Stimulated activated CD8-positive, alpha-beta memory T cell treated with anti-CD3 and anti-CD28 coated beads, Interleukin-15, amount 100 ng/mL, for 1 hour (primary cell): ENCODE results near the gene NEDD9.

Experiments used
- DNase-seq: peaks from one replicate; pipeline ENCODE4 v3.0.0-alpha.2; 2020; ENCODE audit warnings: low read depth

NEDD9 gene

DNA sequence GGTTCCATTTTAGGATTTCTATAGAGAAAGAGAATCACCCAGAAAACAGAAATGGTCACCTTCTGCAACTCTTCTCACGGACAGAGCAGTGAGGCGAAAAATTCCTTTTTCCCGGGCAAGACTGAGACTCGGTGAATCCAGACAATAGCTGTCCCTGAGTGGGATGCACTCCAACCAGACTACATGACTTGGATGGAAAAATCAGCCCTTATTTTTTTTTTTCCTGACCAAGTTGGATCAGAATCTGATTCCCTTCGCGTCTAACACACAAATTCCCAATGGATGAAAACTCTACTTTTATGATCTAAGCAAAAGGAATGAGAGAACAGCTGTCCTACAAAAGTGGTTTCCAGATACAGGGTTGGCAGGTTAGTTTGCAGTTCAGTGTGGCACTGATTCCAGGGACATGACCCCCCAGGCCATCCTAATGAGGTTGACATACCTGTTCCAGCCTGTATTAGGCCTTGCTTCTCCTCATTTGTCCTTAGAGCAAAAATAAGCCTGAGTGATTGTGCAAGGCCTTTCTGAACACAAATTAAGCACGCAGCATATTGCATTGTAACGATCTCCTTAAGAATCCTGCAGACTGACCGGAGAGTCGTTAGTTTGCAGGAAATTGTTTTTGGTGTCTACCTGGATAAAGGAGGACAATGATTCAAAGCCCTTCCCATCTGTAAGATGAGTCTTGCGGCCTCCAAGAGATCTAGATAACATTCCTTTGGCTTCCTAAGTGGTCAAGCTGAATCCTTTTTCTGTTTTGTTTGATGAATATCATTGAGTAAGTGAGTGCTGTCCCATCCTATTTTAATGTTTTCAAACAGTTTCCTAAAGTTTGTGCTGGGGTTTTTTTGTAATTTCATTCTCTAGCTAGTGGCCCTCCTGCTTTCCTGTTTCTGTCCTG, 1.5 kb upstream of the NEDD9 start:
- no peak for DNase-seq

DNA sequence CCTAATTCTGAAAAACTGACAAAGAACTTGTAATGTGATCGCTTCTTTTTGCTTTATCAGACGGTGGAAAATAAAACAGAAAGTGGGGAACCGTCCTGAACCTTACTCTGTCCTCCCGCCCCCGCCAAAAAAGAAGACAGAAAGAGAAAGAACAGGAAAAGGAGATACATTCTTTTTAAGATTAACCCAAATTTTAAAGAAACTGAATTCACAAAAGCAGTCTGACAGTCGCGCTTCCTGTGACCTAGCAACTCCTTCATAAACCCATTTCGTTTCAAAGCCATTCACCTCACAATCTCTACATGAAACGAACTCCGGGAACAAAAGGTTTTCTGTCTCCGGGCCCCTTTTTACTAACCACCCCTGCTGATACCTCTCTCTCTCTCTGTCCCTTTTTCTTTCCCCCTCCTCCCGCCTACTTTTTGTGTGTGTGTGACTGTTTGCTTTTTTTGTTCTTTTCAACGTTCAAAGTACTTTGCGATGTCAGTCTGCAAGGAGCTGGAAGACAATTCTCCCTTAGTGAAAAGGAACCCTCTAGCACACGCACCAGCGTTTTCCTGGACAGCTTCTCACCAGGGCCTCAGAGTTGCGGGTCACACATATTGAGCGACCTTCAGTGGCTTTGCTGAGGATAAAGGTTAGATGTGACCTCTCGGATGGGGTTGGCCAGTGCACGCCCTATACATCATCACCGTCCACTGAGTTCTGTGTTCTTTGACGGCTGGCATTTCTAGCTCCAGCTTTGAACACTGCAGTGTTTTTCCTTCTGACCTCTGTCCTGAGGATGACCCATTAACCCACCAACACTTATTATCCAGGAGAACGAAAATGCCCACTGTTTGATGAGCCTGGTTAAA, 530 bp upstream of the NEDD9 start:
- no peak for DNase-seq

DNA sequence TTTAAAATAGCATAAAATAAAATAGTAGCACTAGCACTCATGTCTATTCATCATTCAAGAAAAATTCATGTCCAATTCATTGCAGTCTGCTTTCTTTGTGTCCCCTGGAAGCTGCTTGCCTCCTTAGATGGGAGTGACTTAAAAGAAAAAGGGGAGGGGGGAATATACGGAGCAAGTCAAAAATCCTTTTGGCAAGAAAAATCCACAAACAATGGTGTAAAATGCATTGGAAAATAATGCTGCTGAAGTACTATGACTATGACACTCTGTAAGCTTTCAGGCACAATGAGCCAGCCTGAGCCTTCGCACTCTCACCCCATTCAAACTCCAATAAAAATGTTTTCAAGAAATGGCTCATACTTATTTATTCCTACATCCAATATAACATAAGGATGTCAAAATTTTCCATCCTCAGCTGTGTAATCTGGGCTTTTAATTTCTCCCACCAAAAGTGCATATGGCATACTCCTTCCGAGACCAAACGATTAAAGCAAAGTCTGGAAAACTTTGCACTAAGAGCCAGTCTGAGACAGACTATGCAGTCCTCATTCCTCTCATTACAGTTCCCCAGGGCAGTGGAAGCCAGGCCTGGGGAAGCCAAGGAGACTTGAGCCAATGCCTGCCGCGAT, 790 bp downstream of the NEDD9 start:
- DNase-seq: no peak

DNA sequence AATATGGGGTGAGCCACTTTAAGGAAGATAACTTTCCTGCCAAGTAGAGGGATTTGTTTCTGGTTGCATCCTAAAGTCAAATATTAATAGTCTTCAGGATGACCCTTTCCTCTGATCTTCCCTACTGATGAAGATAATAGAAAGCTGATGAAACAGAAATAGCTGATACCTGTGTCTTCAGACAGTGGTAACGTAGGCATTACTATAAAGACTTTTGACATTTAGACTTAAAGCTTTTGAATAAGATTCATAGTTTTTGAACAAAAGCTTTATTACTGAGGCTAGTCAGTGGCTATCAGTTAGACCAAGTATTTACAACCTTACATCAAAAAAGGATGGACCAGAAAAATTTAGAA, 1.4 kb downstream of the NEDD9 start:
- no peak for DNase-seq

DNA sequence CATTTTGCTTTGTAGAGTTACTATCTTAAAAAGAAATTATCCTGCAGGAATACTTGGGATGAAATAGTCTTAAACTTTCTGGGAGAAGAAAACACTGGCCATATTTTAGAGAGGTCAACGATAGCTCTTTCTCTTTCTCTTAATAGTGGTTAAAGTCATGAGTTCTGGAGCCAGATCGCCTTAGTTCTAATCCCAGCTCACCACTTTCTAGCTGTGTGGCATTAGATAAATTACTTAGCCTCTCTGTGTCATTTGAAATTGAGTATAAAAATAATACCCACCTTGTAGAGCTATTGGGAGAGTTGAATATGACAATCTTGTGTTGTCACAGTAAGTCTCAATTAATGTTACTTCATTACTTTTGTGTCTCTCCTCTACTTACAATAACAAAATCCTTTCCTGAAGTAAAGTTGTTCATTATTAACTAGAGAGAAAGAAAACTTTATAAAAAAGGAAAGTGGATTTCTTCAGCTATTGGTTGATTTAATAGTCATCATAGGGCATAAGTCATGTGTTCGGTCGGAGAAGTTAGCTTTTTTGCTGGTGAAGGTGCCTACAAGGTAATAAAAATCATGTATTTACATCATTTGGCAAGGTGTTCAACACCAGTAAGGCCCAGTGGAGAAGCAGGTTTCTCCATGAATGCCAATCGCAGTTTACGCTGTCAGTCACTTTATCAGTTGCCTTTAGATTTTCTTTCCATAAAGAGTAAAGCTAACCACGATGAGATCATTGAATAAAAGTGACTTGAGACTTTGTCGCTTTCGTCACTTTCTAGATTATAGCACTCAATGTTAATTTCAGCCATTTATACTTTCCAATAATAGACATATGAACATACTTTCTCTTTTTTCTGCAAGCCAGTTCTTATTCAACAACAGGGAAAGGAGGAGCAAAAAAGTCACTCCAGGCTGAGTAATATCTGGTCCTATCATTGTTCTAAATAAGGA, 2.0 kb downstream of the NEDD9 start:
- no peak for DNase-seq

DNA sequence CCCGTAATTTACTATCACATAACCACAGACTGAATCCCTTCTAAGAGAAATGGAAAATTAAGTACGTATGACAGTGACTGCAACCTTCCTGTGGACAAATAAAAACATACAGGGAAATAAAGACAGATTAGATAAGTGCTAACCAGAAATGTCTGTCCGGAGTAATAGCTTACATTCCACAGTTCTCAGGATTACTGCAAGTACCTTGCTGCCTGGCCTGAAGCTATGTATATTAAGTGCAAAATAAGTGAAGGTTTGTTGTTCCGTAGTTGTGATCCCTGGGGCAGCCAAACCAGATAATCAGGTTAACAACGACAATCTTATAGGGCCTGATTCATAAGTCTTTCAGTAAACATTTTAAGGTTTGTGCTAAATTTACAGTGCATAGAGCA, 2.8 kb downstream of the NEDD9 start:
- DNase-seq: no peak

DNA sequence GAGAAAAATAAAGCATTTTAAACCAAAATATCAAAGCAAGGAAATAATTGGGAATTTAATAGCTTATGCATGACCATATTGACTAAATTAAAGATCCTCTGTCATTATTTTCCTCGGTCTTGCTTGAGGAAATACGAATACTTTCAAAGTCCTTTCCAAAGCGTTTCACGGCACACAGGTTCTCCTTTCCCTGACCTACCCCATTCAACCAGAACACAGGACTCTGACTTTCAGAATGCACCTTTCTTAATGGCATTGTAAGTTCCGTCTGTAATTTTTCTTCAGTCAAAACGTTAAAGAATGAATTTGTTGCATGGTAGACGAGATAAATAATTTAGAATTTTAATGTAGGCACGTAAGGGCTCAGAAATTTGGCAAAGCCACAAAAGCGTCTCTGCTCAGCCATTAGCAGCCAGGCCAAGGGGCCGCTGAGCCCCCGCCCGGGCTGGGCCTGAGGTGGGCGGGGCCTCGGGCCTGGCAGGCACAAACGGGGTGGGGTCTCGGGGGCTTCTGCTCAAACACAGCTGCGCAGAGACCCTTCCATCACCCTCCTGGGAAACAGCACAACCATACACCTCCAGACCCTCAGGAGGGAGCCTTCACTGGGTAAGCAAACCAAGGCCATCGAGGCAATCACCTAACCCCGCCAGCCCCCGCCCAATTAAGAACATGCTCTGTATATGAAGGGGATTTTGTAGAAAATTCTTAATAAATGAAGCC, 3.4 kb downstream of the NEDD9 start:
- no peak for DNase-seq

DNA sequence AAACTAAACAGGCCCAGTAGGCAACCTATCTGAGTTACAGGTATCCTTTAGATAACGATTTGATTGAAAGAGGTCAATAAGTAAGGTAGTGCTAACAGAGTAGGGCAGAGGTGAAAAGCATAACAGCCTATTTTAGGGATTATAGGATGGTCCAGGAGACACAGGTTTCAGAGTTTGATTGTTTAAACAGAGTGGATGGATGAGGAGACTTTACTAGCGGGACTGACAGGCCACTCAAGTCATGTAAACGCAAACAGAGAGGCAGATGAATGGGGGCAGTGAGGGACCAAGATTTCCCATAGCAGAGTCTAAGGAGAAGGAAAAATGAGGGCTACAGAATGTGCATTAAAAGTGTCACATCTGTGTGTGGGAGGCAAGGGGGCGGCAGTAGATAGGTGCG, 4.8 kb downstream of the NEDD9 start:
- no peak for DNase-seq

DNA sequence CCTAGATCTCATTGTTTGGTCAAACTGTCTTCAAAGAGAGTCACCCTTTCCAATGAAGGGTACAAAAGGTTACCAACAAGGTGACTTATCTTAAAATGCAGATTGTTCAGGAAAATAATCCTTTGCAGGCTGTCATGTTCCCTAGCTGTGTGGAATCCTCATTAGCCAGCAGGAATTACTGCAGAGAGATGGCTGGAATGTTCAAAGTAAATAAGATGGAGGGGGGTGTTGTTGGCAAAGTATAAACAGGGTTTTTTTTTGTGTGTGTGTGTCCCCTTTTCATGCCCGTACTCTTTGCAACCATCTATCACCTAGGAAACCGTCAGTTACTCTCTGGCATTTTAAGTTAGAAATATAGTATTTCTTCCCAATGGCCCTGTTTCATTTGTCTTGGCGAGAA, 6.5 kb downstream of the NEDD9 start:
- no peak for DNase-seq

DNA sequence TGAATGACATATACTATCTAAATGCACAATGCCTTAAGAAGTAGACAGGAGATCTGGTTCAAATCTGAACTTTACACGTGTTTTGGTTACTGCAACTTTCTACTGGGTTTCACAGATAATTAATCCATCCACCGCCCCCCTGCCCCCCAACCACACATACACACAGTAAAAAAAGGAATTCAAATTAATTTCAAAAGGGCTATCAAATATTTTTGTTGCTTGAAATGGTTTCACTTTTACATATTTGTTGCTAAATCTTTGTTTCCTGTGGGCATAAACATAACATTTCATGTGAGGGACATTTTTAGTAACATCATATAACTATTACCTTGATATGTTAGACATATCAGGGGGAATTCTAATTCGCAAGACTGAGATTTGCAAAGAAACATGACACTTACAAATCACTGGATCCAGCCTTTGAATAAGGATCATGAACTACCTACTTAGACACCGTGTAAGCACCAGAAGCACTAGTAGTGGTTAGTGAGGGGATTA, 7.5 kb downstream of the NEDD9 start:
- no peak for DNase-seq

DNA sequence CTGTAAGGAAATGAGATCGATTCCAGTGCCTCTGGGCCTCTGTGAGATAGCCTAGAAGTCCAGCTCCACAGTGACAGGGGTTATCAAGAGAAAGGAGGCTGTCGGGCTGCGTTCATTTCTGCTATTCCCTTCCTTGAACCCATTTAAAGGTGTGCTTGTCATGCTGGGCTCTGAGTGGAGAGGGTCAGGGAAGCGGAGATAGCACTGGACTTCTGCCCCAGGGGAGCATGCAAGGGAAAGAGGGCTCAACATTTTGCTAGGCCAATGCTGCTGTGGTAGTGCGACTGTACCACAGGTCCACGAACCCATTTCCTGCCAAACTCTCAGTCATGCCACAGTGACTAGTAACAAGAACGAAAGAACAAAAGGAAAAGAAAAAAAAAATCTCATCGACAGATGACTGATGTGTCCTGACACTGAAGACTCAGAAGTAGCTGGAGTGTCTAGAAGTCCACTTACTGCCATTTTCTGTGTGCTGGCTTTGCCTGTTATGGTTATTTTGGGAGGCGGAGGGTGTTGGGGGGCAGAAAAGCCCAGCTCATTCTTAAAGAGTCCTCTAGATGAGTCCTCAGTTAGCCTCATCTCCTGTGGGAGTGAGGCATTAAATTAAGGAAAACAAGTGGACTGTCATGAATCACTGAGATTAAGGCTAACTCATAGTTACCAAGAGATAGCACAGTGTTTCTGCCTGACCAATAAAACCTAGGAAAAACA, 8.1 kb downstream of the NEDD9 start:
- no peak for DNase-seq

DNA sequence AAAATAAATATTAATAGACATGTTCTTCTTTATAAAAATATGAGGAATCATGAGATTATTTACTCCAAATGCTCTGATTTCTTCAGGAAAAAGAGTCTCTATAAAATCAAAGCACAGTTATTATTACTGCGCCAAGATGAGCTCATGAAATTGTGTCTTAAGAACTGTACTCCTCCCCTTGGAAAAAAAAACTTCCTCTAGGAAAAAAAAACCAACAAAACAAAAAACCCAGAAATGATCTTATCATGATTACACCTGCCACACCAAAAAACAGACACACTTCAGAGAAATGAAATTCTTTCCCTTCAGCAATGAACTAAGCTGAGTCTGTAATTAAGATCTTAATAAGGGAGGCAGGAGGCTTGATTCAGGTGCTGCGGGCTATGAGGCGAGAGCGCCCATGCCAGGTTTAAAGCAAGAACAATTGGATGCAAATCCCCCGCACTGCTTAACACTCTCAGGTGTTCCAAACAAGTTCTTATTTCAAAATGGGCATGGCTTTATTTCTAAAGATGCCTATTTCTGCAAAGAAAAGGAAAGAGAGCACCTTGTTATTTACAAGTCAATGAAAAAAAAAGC, 9.1 kb downstream of the NEDD9 start:
- no peak for DNase-seq

DNA sequence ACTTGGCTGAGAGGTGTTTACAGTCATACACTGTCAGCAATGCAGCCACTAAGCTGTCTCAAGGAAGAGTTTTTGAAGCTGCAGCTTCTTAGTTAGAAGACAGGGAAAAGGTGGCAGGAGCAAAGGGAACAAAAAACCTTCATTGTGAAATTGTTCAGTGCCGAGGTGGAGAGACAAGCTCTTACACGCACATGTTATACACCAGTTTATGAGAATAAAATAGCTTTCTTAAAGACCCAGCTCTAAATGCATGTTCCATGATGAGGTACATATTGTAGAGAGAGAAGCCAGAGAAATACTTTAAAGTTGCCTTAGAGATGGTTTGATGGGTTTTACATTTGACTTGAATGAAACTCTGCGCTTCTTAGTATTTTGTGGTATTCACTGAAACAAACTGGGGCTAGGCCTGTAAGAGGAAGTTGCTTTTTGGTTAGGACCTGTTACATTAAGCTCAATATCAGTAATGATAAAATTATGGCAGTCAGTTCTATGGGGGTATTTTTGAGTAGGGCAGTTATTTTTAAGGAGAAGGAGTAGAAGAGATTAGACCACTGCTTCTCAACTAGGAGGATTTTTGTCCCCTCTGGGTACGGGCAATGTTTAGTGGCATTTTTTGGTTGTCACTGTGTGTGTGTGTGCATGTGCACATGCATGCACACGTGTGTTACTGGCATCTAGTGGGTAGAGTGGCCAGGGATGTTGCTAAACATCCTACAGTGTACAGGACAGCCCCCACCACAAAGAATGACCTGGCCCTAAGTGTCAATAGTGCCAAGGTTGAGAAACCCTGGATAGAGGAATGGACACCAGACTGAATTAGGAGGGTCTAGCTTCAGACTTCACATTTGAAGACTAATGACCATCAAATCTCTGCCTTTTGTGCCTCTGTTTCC, 9.8 kb downstream of the NEDD9 start:
- no peak for DNase-seq

DNA sequence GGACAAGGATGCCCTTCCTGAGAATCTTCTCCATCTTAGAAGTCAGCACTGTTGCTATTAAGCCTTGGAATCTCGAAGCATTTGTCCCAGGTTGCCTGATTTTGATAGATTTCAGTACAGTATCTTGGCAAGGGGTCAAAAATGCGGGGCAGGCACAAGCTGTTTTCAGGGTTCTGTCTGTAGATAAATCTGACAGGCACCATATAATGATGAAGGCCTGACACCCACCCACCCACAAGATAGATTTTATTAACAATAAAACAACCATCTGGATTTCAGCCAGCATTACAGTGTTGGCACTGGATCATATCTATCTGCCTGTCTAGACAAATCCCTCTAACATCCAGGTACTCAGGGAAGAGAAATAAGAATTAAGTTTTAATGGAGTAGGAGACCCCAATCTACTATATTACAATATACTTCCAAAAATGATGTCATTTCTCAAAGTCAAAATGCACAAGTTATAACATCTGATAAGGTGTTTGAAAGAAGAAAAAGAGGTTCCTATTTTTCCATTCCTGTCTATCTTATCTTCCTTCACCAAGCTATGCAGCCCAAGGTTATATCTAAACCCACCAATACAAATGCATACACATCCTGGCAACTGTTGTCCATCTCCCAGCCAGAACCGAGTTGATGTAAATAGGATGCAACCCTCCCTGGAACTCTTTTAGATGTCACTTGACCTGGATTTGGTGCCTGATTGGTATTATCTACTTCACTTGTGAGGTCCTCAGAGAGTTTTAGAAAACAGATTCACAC, 10.7 kb downstream of the NEDD9 start:
- DNase-seq: no peak

DNA sequence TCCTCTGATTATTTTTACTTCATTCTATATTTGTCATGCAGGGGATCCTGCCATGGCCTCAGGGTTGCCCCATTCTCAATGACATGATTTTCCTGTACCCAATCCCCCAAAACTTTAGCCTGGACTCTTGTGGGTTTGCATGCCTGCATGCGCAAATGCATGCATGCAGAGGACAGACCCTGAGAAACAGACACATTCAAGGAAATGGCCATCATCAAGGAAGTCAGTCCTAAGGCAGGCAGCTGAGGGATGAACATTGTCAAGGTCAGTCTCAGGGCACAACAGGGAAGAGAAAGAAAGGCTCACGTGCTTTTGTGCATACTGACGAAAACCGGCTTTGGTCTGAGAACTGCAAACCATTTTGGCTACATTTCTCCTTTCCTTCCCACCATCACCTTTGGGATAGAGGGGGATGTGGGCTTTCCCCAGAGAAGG, 13.1 kb downstream of the NEDD9 start:
- DNase-seq: no peak

DNA sequence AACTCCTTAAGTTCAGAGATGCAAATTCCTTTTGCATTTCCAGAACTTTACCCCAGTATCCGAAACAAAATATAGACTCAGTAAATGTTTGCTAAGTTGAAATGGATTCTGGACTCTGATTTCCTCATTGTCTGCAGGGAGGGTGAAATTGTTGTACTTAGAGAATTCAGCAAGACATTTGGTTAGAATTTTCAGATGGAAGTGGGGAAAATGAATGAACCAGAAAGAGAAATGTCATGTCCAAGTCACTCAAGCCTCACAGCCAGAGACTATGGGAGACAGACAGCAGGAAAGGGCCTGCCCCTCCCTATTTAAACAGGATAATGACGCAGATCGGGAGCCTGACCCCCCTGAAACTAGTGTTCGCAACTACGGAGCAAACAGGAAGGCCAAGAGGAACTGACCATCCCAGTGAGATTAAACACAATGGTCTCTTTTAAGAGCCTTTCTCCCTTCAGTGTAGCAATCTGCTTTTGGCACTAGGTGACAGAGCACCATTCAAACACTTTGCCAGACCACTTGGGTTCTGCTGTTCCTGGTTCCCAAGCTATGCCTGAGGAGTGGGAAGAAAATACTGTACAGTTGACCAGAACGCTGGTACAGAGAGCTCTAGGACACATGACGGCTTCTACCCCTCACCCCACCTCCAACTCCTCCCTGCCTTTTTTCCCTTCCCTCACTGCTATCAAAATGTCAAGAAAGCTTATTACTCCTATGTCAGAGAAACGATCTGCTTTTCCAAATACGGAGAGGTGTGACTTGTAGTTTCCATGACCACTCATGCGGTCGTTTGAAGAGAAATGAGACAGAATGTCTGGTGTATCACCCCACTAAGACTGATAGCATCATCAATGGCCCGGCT, 13.7 kb downstream of the NEDD9 start:
- DNase-seq: no peak

DNA sequence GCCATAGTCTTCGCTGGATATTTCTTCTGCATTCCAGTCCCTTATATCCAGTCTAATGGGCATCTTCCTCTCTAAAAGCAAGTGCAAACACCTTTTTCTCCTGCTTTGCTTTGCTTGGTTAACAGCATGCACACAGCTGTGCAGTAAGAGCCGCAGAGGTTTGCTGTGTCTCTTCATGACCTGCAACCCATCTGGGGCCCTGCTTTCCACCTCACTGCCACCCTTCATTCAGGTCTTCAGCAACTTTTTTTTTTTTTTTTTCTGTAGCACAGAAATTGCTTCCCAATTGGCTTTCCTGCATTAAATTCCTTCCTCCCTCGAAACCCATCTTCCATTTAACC, 14.4 kb downstream of the NEDD9 start:
- no peak for DNase-seq
